ENCODE data around the gene TREM2.
"Not testable (repeated sequence)": the region's sequence is repeated elsewhere in the genome, so short reads cannot be mapped to it uniquely, and the experiment has no call there.

Gene TREM2

GRCh38 chr6:41162687-41163418 lies at the start of gene TREM2:
TREM2 (minus strand) TSS chr6:41163116; CDS start chr6:41163082, 34 bp downstream.
- DNase-seq, result no peak

DNA sequence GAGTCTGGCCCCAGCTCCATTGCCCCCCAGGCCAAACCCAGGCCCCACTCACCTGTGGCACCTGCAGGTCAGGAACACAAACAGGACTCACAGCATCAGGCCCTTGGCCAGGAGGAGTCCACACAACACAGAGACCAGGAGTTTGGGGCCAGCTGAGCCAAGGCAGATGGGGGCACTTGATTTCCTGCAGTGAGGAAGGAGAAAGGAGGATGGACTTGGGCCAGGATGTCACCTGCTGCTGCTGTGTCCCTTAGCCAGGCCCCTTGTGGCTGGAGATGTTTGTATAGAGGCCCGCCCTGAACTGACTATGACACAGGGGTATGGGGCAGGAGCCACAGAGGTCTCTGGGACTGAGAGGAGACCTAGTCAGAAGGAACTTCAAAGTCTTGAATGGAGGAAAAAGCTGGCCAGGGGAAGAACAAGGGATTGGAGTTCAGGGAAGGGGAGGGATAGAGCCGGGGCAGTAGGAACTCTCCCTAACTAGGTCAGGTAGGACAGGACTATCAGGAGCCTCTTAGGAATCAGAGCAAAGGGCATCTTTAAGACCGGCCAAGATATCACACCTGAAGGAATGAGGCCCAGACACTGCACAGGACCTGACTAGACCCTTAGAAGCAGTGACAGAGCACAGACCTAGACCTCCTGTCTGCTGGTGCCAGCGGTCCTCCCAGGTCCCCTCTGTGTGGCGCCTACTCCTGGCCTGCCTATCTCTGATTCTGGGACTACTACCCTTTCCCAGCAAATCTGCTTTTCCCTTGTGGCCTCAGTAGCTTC lies 46.8 kb upstream of the TREM2 start:
- no peak for DNase-seq

DNA sequence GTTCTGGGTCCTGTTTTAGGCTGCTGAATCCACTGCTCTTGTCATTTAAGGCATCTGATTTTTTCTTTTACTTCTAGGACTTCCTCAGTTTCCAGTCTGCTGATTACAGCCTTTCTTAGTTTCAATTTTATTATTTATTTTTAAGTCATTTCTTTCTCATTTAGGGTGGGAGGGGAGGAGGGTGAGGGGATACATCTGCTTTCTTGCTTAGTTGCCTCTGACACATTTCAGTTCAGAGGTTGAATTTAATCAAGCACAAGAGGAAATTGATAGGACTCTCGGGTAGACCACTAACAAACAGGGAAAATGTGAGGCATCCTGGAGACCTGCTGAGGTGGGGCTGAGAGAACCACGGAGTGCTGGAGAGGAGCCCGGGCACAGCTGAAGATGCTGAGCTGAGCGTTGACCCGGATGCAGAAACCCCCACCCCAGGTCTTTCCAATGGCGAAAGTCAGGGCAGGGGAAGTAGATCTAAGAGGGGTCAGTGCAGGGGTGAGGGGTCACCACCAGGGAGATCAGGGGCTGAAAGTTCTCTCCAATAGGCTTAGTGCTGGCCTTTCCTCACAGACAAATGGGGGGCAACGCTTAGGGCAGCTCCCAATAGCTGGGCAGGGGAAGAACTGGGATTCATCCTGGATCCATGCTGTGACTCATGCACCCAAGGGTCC lies 45.7 kb upstream of the TREM2 start:
- no peak for DNase-seq

- no peak for DNase-seq
These were observed 41.2 kb upstream of the TREM2 start for GRCh38 chr6:41204156-41204555.

DNA sequence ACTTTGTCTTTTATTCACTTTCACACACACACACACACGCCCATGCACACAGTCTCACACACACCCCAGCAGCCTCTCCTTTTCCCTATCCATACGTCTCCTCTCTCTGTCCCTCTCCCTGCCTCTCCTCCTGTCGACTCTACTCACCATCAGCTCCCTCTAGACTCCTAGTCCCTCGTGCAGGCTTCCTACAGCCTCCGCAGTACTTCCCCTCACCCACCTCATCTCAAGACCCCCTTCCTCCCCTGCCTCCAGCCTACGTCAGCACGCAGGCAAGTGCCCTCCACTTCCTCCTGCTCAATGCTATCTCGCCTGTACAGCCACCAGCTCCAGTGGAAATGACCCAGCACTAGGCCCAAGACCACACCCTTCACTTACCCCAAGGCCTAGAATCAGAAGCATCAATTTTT lies 38.9 kb upstream of the TREM2 start:
- DNase-seq, result no peak

DNA sequence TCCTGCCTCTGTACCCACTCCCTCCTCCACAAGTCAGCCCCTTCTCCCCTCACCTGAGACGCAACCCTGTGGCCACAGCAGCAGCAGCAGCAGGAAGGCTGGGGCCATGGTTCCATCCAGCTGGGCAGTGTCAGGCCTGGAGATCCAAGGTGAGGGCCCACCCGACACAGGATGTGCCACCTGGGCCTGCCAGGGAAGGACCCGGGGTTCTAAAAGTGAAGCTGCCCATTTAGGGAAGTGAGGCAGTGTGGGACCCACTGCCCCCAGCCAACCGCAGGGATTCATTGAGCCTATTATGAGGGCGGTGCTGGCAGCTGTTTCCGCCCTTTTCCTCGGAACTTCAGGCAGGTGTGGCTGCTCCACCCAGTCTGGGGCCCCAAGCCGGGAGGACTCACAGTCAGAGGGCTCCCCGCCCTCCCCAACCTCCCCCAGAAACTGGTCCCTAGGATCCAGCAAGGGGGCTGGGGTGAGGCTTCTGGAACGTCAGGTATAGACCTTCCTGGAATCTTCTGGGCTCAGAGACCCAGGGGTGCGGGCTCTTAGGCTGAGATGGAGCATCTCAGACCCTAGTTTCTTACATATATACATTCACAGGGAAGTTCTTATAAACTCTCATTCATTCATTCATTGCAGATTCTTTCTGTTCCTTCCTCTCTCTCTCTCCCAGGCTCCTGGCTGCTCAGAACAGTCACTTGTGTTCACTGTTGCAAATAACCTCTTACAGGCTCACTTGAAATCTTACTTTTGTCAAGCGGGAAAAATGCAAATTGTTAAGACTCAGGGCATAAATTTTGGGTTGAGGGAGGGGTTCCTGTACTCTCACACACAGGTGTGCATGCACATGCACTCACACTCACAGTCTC lies 38.2 kb upstream of the TREM2 start, which contains the start of gene TREML2:
Gene TREML2 (minus strand): TSS at position 249 of the 863 bp plus-strand sequence. CDS start 141 bp downstream, at position 108.
- no peak for DNase-seq

DNA sequence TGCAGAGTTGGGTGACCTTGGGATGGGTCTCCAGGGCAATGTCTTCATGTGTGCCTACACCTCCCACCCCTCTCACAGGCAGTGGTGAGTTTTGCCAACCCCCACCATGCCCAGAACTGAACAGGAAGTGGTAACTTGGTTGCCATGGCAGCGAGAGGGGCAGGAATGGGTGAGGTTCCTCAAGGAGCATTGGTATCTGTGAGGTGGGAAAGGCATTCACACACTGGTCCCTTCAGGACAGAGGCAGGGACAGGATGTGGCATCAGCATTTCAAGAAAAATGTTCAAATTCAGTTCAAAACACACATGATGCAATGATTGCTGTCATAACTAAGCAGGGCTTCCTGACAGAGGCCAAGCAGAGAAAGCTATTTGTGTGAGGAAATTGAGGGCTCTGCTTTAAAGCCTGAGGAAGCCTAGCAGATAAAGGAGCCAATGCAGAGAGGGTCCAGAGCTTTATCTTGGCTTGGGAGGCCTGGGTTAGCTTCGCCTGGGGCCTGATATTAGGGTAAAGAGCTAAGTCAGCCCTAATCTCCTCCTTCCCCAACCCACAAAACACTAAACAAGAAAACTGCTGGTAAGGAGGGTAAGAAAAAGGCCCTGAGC lies 37.5 kb upstream of the TREM2 start:
- peak; percentile 79 for DNase-seq

DNA sequence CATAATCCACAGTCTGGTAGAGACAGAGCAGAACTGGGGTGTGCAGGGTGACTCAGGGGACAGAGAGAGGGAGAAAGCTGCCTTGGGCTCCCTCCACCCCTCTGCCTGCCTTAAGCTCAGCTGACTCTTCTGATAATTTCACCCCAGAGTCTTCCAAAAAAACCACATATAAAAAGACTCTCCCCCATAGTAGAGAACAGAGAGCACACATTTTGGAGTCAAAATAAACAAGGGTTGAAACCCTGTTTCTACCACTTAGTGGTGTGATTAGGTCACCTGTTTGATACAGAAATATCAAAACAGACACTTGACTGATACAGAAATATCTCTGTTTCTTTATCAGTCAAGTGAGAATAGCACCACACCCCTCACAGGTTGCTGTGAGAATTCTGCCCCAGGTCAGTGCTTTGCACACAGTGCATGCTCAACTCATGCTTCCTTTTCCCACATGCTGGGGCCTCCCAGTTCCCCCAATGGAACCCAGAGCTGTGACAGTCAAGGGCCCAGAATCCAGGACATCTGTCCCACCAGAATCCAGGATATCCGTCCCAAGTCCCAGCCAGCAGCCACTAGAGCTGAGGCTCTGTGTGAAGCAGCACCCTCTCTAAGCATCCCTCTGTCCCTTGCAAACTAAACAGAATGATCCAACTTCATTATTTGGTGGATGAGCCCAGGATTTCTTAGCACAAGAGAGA lies 36.8 kb upstream of the TREM2 start:
- peak; percentile 44 for DNase-seq

GRCh38 chr6:41197234-41197633 lies 34.3 kb upstream of the TREM2 start:
- no peak for DNase-seq

- DNase-seq, result no peak
These were observed 31.5 kb upstream of the TREM2 start for GRCh38 chr6:41194386-41194785.

DNA sequence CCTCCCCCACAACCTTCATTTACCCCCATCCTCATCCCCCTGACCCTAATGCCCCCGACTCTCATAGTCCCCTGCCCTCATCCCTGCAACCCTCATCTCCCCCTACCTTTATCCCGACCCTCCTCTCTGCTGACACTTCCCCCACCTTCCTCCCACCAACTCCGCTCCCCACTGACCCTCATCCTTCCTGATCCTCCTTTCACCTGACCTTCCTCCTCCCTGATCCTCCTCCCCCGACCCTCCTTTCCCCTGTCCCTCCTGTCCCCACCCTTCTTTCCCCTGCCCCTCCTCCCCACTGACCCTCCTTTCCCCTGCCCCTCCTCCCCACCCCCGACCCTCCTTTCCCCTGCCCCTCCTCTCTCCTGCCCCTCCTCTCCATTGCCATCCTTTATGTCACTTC lies 31.0 kb upstream of the TREM2 start:
- DNase-seq, result no peak

DNA sequence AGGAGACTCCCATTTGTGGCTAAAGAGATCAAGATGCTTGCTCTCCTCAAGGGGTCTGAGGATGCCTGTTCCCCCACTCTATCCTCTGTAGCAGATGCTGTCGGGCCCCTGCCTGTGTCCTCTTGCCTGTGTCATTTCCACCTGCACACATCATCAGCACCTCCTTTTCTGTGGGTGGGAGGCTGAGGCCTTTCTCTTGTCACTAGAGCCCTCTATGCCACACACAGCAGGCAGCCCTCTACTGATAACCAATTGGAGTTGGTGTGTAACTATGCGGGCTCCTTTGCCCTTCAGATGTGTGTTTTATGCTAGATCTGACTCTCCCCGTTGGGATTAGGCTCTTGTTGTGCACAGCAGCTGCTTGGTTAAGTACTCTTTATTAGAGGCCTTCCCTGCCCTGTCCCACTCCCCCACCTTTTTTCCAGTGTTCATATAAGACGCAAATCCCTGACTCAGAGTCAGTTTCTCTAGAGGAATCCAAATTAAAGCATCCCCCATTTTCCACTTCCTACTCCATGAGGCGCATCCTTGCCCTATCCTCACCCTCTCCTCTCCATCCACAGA lies 30.3 kb upstream of the TREM2 start:
- DNase-seq, result no peak

GRCh38 chr6:41191569-41191968 lies 28.7 kb upstream of the TREM2 start:
- DNase-seq, result peak; percentile 34

- no peak for DNase-seq
These were observed 27.9 kb upstream of the TREM2 start for GRCh38 chr6:41190791-41191190.

- DNase-seq, result no peak
These were observed 27.1 kb upstream of the TREM2 start for GRCh38 chr6:41189967-41190366.

DNA sequence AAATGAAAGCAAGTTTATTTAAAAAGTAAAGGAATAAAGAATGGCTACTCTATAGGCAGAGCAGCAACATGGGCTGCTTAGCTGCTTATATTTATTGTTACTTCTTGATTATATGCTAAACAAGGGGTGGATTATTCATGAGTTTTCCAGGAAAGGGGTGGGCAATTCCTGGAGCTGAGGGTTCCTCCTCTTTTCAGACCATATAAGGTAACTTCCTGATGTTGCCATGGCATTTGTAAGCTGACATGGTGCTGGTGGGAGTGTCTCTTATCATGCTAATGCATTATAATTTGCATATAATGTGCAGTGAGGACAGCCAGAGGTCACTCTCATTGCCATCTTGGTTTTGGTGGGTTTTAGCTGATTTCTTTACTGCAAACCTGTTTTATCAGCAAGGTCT lies 26.1 kb upstream of the TREM2 start:
- not testable (repeated sequence) for DNase-seq

DNA sequence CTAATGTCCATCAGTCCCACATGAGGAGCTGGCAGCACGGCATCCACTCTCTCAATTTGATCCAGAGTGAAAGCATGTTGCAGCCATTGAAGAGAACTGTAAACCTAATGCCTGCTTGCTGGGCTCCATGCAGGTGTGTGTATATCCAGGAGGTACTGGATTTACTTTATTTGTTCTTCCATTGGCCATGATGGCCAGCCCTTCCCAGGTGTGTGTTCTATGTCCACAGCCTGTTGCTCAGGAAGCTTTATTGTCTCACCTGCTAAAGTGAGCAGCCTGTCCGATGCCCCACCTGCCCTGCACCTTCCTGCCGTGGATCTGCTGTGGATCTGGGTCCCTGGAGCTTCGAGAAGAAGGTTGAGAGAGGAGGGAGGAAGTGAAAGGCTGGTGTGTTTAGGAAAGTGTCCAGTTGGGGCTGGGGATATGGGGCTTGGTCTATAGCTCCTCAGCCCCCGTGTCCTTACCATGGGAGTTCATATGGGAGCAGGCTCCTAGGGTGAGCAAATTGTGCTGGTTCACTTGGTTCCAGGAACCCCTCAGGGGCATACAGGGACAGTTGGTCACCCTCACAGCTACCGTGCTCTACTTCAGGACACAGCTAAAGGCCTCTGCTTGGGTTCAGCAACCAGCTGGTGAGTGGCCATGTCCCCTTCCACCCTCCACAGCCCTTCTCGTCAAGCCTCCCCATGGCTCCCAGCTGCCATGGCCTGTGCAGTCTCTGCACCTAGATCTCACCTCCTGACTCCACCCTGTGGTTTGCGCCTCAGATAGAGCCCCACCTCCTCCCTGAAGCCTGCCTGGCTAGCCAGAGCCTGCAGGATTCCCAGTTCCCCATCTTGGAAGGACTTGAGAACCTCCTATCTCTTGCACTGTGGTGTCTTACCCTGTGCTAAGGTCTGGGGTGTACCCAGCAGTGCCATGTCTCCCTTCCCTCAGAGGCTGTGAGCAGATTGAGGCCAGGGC lies 25.3 kb upstream of the TREM2 start:
- DNase-seq, result no peak

DNA sequence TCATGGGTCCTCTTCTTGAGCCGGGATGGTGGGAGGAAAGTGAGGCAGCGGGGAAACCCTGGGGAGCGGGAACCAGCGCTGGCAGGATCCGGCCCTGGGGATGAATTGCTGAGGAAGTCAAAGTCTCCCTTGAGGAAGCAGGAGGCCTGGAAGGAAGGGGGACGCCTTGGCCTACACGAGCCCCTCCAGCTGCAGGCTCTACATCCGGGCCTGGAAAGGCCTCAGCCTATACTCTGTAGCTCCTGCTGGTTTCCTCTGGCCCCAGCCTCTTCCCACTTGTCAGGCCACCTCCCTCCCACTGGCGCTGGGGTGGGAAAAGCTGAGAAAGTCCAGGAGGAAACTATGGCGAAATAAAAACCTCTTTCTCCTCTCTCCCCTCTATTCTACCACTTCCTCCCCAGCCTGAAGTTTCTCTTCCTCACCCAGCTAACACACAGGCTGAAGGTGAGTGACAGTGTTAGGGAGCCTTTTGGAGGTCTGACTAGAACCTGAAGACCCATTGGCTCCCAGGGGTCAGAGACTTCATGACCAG lies 23.2 kb upstream of the TREM2 start:
- DNase-seq, result no peak

DNA sequence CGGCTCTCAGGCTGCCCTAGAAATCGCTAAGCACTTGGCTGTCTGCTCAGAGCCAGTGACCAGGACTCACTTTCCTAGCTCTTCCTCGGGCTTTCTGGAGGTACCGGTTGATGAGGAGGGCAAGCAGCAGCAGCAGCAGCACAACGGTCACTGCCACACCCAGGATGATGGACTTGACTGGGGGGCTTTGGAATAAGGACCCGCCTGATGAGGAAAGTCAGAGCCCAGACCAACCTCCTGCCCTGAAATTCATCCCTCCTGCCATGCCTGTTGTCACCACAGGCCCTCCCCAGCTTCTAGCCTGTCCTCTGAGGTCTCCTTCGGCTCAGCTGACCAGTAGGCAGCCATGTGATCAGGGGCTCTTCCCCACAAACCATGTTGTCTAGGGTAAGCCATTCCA lies 21.8 kb upstream of the TREM2 start:
- no peak for DNase-seq

All from CD4-positive, alpha-beta T cell treated with Interleukin-10 for 1 hour (primary cell).